Measurements from ENCODE around the gene GEMIN5.
"Not testable (repeated sequence)": the region's sequence is repeated elsewhere in the genome, so short reads cannot be mapped to it uniquely, and the experiment has no call there.

Gene GEMIN5

DNA sequence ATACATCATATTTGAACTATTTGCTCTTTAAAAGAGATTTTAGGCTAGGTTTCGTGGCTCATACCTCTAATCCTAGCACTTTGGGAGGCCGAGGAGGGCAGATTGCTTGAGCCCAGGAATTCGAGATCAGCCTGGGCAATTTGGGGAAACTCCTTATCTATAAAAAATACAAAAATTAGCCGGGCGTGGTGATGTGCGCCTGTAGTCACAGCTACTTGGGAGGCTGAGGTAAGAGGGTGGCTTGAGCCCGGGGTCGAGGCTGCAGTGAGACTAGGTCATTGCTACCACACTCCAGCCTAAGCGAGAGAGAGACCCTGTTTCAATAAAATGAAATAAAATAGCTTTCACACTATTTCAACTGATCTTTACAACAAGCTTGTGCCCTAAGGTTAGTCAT is 2.4 kb upstream of the GEMIN5 start:
- no peak for DNase-seq

DNA sequence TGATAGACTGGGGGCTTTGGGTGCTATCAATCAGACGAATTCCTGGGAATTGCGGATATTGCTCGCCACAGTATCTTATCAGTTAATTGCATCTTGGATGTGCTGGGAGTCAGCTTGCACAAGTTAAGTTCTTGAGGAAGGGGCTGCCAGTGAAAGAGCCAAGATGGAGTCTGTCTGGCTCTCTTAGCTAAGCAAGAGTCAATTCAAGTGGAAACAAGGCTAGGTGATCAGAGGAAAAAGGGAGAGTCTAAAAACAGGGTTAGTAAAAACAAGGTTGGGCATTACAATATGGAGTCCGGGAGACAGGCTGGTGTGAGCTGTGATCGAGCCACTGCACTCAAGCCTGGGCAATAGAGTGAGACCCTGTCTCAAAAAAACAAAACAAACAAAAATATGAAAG is 1.4 kb upstream of the GEMIN5 start:
- DNase-seq: not testable (repeated sequence)

GRCh38 chr5:154937186-154937717 is 759 bp downstream of the GEMIN5 start:
- no peak for DNase-seq

- DNase-seq: no peak
These were observed 3.1 kb downstream of the GEMIN5 start for GRCh38 chr5:154934881-154935280.

DNA sequence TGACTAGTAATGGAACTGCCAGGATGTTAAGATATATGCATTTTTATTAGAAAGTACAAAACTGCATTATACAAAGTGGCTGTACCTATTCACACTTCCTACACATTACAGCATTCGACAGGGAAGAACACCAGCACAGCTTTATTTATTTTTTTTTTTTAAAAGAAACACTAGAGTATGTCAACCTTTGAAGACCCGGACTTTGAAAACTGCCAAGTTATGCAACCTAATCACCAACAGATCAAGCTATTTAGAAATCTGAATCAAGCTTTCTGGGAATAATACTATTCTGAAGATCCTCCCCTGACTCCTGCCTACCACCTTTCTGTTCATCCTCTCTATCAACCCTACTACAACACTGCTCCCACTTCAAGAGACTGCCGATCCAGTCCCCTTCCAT is 4.5 kb downstream of the GEMIN5 start:
- DNase-seq: no peak

GRCh38 chr5:154923441-154924430 is 14.3 kb downstream of the GEMIN5 start:
- no peak for DNase-seq

- no peak for DNase-seq
These were observed 20.3 kb downstream of the GEMIN5 start for GRCh38 chr5:154917757-154918156.

DNA sequence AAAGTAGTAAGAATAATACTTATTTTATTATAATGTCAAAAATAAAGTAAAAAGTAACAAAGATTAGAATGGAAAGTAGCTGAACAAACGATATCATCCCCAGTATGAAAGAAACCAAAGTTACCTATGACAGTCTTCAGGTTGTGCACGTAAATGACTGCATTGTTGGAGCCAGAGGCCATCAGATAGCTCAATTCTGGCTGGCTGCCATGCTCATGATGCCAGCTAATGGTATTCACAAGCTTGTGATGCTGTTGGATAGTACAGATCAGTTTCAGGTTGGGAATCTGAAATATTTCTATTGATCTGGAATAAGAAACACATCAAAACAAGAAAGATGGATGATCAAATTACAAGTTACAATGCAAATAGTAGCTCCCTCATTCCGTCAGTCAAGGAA is 21.1 kb downstream of the GEMIN5 start:
- DNase-seq: no peak

DNA sequence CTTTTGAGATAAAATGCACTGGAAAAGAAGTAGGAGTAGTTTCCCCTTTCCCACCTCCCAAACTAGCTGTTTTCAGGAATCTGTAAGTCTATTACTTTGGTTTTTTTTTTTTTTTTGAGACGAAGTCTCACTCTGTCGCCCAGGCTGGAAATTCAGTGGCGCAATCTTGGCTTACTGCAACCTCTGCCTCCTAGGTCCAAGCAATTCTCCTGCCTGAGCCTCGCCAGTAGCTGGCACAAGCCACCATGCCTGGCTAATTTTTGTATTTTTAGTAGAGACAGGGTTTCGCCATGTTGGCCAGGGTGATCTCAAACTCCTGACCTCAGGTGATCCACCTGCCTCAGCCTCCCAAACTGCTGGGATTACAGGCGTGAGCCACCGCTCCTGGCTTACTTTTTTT is 32.4 kb downstream of the GEMIN5 start:
- not testable (repeated sequence) for DNase-seq

DNA sequence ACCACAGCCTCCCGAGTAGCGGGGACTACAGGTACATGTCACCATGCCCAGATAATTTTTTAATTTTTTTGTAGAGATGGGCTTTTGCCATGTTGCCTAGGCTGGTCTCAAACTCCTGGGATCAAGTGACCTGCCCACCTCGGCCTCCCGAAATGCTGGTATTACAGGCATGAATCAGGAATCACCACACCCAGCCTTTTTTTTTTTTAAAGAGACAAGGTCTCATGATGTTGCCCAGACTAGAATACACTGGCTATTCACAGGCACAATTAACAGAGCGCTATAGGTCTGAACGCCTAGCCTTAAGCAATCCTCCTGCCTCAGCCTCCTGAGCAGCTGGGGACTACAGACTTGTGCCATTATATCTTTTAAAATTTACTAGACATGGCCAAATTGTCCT is 36.1 kb downstream of the GEMIN5 start:
- DNase-seq: no peak

GRCh38 chr5:154901276-154901675 is 36.7 kb downstream of the GEMIN5 start:
- no peak for DNase-seq

DNA sequence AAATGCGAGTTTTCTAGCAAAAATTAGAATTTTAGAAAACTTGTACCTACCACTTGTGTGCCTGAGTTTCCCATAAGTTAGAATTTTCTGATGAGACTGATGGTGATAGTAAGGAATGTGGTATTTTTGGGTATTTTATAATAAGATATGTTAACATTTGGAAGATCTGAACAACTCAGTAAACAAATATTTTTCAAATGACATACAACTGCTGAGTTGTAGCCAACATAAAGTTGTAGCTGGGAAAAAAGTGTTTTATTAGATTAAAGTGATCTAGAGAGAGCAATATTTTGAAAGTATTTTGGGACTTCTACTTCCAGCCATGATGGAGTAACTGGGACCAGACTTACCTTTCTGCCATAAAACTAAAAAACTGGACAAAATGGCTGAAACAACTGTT is 37.9 kb downstream of the GEMIN5 start:
- no peak for DNase-seq

GRCh38 chr5:154899151-154899816 is 38.7 kb downstream of the GEMIN5 start:
- DNase-seq: no peak

DNA sequence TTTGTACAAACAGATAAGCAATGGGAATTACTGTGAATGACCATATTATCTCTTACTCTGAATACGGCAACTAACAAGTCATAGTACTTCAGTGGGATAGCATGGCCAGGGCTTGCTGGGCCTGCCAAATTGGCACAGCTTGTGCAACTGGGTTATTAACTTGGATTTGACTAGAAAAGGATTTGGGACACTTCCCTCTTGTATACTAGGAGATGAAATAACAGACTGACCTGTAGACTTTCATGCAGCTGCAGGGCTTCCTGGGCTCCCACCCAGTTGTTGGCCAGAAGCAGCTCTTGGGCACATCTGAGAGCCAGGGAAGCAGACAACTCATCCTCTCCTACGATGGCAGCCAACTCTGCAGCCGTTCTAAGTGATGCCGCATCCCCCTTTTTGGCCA is 39.8 kb downstream of the GEMIN5 start:
- DNase-seq: no peak

- DNase-seq: no peak
These were observed 41.3 kb downstream of the GEMIN5 start for GRCh38 chr5:154896562-154897165.

DNA sequence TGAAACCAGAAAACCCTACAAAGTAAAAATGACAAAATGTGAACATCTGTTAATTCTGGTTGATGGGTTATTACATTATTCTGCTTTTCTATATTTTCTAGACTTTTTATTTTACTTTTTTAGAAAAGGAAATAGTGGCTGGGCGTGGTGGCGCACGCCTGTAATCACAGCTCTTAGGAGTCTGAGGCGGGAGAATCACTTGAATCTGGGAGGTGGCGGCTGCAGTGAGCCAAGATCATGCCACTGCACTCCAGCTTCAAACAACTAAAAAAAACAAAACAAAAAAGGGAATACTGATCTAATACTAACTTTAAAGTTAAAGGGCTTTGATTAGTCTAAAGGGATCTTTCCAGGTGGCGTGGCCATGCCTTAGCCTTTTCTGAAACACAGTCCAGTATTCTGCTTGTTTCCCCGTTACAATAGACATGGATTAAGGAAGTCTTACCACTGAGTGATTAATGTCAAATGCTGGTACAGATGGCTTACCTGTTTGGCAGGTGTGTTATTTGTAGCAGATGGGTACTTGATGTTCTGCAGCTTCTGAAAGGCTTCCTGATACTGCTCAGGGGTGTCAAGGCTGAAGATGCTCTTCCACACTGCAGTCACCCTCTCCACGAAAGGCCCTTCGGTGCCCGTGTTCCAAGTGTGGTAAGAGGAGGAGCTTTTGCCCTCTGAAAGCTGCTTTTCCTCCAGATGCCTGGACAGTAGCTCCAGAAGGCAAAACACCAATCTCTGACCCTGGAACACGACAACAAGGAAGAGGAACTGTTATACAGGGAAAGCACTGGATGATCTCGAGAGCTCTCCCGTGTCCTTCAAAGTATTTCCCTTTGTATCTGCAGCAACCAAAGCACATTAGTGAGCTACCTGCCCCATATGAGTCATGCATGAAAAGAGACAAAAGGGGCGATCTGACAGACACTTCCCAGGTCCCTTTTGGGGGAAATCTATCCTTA is 42.1 kb downstream of the GEMIN5 start:
- DNase-seq: no peak

- no peak for DNase-seq
These were observed 44.6 kb downstream of the GEMIN5 start for GRCh38 chr5:154893381-154893780.

DNA sequence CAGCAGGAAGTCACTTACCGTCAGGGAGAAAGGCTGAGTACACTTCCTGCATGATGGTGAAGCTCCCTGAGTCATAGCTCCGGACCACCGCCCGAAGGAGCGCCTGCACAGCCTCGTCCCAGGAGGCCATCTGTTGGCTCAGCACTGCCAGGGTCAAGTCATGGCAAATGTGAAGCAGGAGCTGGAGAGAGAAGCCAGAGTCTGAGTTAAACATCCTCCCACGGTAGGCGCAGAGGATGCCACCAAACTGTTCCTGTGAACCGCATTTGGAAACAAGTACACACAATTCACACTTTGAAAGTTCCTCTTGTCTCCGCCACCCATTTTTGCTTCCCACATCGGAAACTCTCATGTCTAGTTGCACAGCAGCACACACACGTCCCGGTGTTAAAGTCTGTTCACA is 45.6 kb downstream of the GEMIN5 start:
- DNase-seq: no peak

GRCh38 chr5:154885439-154885838 is 52.6 kb downstream of the GEMIN5 start:
- DNase-seq: no peak

DNA sequence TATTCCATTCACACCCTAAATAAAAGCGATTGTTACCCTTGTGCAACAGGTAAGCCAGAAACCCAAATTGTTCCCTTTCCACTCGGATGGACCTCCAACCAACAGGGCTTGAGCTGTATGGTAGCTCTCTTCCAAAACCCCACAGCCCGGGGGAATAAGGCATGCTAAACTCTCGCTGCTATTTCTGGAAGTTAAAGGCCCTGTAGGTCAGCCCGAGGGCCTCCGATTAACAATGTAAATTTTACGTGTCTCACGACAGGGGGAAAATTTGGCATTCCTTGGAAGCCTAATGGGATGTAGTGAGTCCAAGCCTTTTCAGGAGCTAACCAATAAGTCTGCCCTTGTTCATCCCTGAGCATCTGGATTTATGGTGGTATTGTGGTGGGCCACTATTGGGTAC is 53.6 kb downstream of the GEMIN5 start:
- no peak for DNase-seq

GRCh38 chr5:154881986-154882385 is 56.0 kb downstream of the GEMIN5 start:
- no peak for DNase-seq

GRCh38 chr5:154878642-154879335 is 59.2 kb downstream of the GEMIN5 start:
- DNase-seq: no peak
